BLaER1 treated with 17β-estradiol and CSF1 and Interleukin-3, amounts not matched to agents 10 nM and 100 nM (cell line): ENCODE measurements around the gene SLC22A5.

Experiments
- H3K27ac ChIP-seq, 11 experiments: shearing (Covaris generic); formaldehyde crosslinking; 2 replicates each; pipeline ENCODE4 v1.8.1; 2022
- H3K27me3 ChIP-seq, 11 experiments: shearing (Covaris generic); formaldehyde crosslinking; 2 replicates each; pipeline ENCODE4 v1.8.1; 2022
- H3K36me3 ChIP-seq, 11 experiments: shearing (Covaris generic); formaldehyde crosslinking; 2 replicates each; pipeline ENCODE4 v1.8.1; 2022
- H3K4me1 ChIP-seq, 10 experiments: shearing (Covaris generic); formaldehyde crosslinking; 2 replicates each; pipeline ENCODE4 v1.8.1; 2022
- H3K4me2 ChIP-seq, 11 experiments: shearing (Covaris generic); formaldehyde crosslinking; 2 replicates each; pipeline ENCODE4 v1.8.1; 2022
- H3K4me3 ChIP-seq, 10 experiments: shearing (Covaris generic); formaldehyde crosslinking; 2 replicates each; pipeline ENCODE4 v1.8.1; 2022
- H3K9ac ChIP-seq, 11 experiments: shearing (Covaris generic); formaldehyde crosslinking; 2 replicates each; pipeline ENCODE4 v1.8.1; 2022
- H3K9me3 ChIP-seq, 11 experiments: shearing (Covaris generic); formaldehyde crosslinking; replicated peaks in 1 of 11; 2 replicates each; pipeline ENCODE4 v1.8.1; 2022
- H4K20me1 ChIP-seq, 11 experiments: shearing (Covaris generic); formaldehyde crosslinking; 2 replicates each; pipeline ENCODE4 v1.8.1; 2022
- Cebpa-rat ChIP-seq, 11 experiments: shearing (Covaris generic); IDR thresholded peaks; 2 replicates each; pipeline ENCODE4 v1.8.1; 2022

SLC22A5 gene

DNA sequence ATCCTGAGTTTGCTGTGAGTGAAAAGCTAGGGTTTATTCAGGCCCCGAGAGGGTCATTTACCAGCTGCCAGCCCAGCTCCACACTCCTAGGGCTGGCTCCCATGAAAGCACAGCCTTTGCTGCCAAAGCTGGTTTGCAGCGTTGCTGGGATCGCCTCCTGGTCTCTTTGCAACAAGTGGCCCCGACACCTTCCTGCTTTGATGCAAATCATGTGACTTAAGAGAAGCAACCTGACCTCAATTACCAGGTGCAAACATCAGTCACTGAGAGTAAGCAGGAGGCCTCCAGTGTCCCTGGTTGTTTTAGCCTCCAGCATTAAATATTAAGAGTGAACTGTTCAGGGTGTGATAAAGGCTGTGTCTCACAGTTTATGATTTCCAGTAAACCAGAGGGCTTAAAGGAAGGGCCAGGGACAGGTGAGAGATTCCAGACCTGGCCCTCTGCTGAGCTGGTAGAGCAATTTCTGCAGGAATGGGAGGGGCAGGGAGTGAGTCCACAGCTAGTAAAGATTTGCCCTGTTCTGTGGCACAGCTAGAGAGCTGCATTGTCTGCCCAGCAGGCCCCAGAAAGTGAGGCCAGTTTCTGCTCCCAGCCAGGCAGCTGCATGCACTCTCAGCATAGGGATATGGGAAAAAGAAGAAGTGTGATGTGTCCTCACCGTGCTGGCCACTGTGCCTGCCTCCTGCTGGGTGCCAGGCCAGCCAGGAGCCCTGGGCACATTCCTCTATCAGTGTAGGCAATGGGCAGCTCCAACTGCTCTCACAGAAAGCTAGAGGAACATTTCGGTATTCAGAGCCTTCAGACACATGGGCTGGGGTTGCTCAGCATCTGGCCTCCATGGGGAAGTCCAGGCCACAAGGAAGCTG lies 58.0 kb downstream of the SLC22A5 start:
- Histone ChIP-seq H3K4me3 (peak overlapping the region in 6 of 10 experiments; percentile 67 to 87 (median 74); a peak in 10 of 20 replicates), H3K9ac (peak overlapping the region; percentile 76 to 99 (median 97)), H3K4me1 (peaks cover 82 to 100% (median 98%) of the 10 kb centered on the region in 10 experiments), H3K27ac (peak overlapping the region; percentile 86 to 100 (median 99)), H3K4me2 (peak overlapping the region; percentile 89 to 99 (median 93)), H4K20me1 (peaks cover 0 to 11% (median 0%) of the 10 kb centered on the region in 11 experiments; a peak in 1 of 22 replicates), H3K36me3 (peaks cover 0 to 49% (median 31%) of the 10 kb centered on the region in 11 experiments; a peak in 15 of 22 replicates), H3K27me3 (no peaks in the 10 kb centered on the region), H3K9me3 (no peaks in the 10 kb centered on the region)
- TF ChIP-seq Cebpa-rat (IDR thresholded peaks at IDR 0.05) = no peak

DNA sequence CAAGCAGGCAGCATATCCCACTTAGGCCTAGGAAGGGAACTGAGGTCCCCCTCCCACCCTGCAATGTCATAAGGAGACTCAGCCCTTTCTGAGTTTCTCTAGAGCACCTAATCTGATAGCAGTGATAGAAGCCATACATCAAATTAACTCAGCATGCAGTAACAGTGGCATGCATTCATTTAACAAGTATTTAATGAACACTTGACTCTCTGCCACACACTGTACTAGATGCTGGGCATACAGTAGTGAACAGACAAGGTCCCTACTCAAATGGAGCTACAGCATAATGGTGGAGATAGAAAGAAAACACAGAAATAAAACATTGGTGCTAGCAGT lies 58.6 kb downstream of the SLC22A5 start:
- Histone ChIP-seq H3K9ac (peak overlapping the region; percentile 76 to 99 (median 97); a peak in 21 of 22 replicates), H3K36me3 (peaks cover 0 to 49% (median 30%) of the 10 kb centered on the region in 11 experiments; a peak in 15 of 22 replicates), H3K9me3 (no peaks in the 10 kb centered on the region), H3K4me2 (peak overlapping the region; percentile 89 to 99 (median 93)), H3K4me1 (peaks cover 82 to 100% (median 95%) of the 10 kb centered on the region in 10 experiments), H4K20me1 (peaks cover 0 to 5% (median 0%) of the 10 kb centered on the region in 11 experiments; a peak in 1 of 22 replicates), H3K4me3 (peak overlapping the region in 2 of 10 experiments; percentile 83 to 87; a peak in 2 of 20 replicates), H3K27me3 (no peaks in the 10 kb centered on the region), H3K27ac (peak overlapping the region; percentile 86 to 100 (median 99); a peak in 21 of 22 replicates)
- no peak for TF ChIP-seq Cebpa-rat (IDR thresholded peaks at IDR 0.05)

DNA sequence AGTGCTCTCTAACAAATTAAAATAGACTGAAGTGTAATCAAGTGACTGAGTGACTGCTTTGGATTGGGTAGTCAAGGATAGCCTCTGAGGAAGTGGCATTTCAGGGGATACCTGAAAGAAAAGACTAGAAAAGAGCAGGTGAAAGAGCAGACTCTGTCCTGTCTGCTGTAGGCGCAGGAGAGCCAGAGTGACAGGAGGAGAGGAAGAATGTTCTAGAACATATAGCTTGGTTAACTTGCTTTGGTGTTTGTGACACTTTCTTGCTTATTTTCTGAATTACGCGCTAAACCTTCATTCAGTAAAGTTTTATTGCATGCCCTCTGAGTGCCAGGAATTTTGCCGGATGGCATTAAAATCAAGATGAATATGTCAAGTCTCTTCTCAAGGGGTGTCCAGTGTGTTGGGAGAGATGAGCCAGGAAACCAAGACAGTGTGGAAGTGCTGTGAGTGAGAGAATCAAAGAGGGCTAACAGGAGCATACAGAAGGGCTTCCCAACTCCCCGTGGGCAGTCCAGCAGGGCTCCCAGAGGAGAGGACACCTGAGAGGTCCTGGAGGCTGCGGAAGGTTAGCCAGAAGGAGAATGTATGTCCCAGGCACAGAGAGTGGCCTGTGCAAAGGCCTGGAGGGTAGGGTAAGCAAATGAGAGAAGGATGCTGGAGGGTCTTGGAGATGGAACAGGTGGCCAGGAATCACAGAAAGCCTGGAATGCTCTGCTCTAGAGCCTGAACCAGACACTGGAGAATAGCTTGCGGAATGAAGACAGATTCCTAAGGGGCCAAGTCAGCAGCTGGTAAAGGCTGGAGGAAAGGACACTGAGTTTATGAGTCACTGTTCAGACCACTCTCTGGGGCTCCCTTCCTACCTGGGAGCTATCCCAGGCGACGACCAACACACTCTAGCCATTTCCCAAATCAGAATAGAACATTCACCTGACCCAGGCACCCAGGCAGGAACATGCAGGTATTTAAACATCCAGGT lies 59.3 kb downstream of the SLC22A5 start:
- no peaks in the 10 kb centered on the region for H4K20me1 ChIP-seq
- H3K27me3 ChIP-seq = no peaks in the 10 kb centered on the region
- peak overlapping the region; percentile 86 to 100 (median 99); a peak in 21 of 22 replicates for H3K27ac ChIP-seq
- H3K4me3 ChIP-seq = no peak overlapping the region
- peaks cover 82 to 98% (median 90%) of the 10 kb centered on the region in 10 experiments for H3K4me1 ChIP-seq
- H3K9me3 ChIP-seq = no peaks in the 10 kb centered on the region
- H3K36me3 ChIP-seq = peaks cover 0 to 49% (median 28%) of the 10 kb centered on the region in 11 experiments; a peak in 14 of 22 replicates
- TF ChIP-seq Cebpa-rat (IDR thresholded peaks at IDR 0.05) = no peak
- H3K9ac ChIP-seq = peak overlapping the region; percentile 4 to 99 (median 97); a peak in 19 of 22 replicates
- peak overlapping the region; percentile 89 to 99 (median 93) for H3K4me2 ChIP-seq

DNA sequence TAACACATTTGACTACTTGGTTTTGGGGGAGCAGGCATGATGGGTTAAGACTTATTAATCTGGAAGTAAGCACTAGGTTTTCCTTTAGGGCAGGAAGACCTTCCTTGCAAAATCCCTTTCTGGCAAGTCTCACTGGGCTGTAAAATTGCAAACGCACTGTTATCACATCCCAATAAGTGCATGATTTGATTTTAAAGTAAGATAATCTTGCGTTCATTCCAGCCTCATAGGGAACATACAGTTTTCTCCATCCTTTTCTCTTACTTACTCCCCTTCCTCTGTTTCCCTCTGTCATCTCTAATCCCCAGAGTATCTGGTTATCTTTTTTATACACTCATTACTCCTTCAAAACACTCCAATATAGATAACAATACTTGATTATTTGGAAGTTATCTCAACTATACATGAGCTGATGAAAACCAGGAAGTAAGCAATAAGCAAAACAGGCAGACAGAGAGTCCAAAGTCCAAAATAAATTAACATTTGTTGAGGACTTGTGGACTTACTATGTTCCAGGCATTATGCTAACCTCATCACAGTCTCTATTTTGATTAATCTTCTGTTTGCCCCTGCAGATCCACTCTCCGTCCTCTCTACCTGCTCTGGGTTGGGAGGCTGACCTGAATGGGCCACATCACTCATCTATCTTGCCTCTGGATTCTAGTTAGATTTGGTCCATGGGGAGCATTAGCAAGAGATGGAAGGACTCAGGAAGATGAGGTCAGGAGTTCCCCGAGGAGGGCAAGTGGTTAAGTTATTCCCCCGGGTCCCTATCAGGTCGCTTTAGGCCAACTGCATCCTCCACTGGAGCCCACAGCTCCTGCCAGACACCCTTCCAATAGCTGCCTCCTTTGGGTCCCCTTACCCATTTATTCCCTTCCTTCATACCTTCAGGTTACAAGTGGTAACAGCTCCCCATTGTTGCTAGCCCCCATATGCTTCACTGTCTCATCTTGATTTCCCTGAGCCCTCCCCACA lies 60.2 kb downstream of the SLC22A5 start:
- H3K4me3 ChIP-seq = 0 out of 20 replicates have a peak overlapping the region, but pooled peaks of 1 of the 10 experiments have one; percentile 10
- peak overlapping the region; percentile 89 to 99 (median 93) for H3K4me2 ChIP-seq
- peaks cover 82 to 98% (median 90%) of the 10 kb centered on the region in 10 experiments for H3K4me1 ChIP-seq
- H3K27me3 ChIP-seq = no peaks in the 10 kb centered on the region
- peak overlapping the region in 8 of 11 experiments; percentile 31 to 99 (median 98); a peak in 15 of 22 replicates for H3K9ac ChIP-seq
- no peaks in the 10 kb centered on the region for H4K20me1 ChIP-seq
- no peaks in the 10 kb centered on the region for H3K9me3 ChIP-seq
- peaks cover 0 to 49% (median 21%) of the 10 kb centered on the region in 11 experiments; a peak in 13 of 22 replicates for H3K36me3 ChIP-seq
- no peak for TF ChIP-seq Cebpa-rat (IDR thresholded peaks at IDR 0.05)
- peak overlapping the region; percentile 5 to 100 (median 99); a peak in 20 of 22 replicates for H3K27ac ChIP-seq

DNA sequence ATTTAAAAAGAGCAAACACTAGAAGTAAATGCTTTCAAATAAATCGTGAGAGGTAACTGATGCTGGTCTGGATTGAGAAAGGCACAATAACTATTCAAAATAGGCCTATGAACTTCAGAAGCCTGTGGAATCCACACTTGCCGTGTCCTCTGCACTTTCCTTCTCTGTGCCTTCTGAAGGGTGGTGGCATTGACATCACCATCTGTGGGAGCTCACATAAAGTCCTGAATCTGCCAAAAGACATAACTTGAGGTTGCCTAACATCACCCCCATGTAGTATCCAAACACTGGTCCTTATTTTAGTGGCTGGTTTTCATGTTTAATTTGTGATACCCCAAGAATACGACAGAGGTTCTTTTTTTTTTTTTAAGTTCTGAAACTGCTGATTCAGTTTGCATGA lies 61.2 kb downstream of the SLC22A5 start:
- Histone ChIP-seq H3K9ac (peak overlapping the region in 6 of 11 experiments; percentile 91 to 99 (median 99); a peak in 11 of 22 replicates), H3K4me3 (no peak overlapping the region), H3K9me3 (no peaks in the 10 kb centered on the region), H3K36me3 (peaks cover 0 to 46% (median 15%) of the 10 kb centered on the region in 11 experiments; a peak in 12 of 22 replicates), H4K20me1 (no peaks in the 10 kb centered on the region), H3K4me1 (peaks cover 87 to 98% (median 92%) of the 10 kb centered on the region in 10 experiments), H3K27me3 (no peaks in the 10 kb centered on the region), H3K27ac (peak overlapping the region in 9 of 11 experiments; percentile 98 to 100 (median 100); a peak in 18 of 22 replicates), H3K4me2 (peak overlapping the region; percentile 89 to 99 (median 93); a peak in 21 of 22 replicates)
- TF ChIP-seq Cebpa-rat (IDR thresholded peaks at IDR 0.05) = no peak

DNA sequence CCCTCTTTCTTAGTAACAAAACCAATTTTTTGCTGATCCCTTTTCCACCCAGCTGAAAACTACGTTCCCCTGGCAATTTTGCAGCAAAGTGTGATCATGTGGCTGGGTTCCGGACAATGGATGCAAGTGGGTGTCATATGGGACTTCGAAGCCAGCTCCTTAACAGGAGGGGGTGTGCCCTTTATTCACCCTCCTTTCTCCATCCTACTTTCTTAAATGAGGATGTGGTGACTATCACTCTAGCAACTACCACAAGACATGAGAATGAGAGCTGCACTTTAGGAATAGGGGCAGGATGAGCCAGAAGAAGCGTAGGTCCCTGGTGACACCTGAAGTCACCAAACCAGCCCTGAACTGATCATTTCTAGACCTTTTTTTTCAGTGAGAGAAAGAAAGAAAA lies 62.1 kb downstream of the SLC22A5 start:
- Histone ChIP-seq H3K27ac (peak overlapping the region in 9 of 11 experiments; percentile 98 to 100 (median 100); a peak in 17 of 22 replicates), H3K4me1 (peaks cover 90 to 100% (median 96%) of the 10 kb centered on the region in 10 experiments), H3K27me3 (no peaks in the 10 kb centered on the region), H3K36me3 (peaks cover 0 to 43% (median 15%) of the 10 kb centered on the region in 11 experiments; a peak in 11 of 22 replicates), H4K20me1 (no peaks in the 10 kb centered on the region), H3K4me2 (peak overlapping the region; percentile 89 to 99 (median 93)), H3K4me3 (no peak overlapping the region), H3K9ac (peak overlapping the region in 3 of 11 experiments; percentile 96 to 99 (median 99); a peak in 5 of 22 replicates), H3K9me3 (no peaks in the 10 kb centered on the region)
- no peak for TF ChIP-seq Cebpa-rat (IDR thresholded peaks at IDR 0.05)

DNA sequence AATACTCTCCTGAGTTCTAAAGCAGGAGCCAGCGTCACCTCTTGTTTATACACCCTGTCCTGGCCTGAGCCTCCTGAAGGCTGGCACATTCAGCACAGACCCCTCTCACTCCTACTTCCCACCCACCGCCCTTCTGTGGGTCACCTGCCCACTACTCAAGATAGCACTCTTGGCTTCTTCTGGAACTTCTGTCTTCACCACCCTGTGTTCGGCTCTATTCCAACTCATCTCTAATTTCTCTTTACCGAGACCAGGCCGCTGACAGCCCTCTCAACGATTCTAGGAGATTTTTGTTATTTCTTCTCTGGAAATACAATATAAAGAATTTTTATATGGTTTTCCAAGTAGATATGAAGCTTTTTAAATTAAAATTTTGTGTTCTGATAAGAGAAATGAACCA lies 63.6 kb downstream of the SLC22A5 start:
- peaks cover 0 to 43% (median 15%) of the 10 kb centered on the region in 11 experiments; a peak in 11 of 22 replicates for H3K36me3 ChIP-seq
- H3K27ac ChIP-seq = peak overlapping the region in 8 of 11 experiments; percentile 27 to 100 (median 100); a peak in 15 of 22 replicates
- peak overlapping the region in 5 of 11 experiments; percentile 14 to 98 (median 48); a peak in 9 of 22 replicates for H3K4me2 ChIP-seq
- H3K9me3 ChIP-seq = no peaks in the 10 kb centered on the region
- H4K20me1 ChIP-seq = no peaks in the 10 kb centered on the region
- no peak for TF ChIP-seq Cebpa-rat (IDR thresholded peaks at IDR 0.05)
- no peaks in the 10 kb centered on the region for H3K27me3 ChIP-seq
- peaks cover 89 to 100% (median 95%) of the 10 kb centered on the region in 10 experiments for H3K4me1 ChIP-seq
- H3K9ac ChIP-seq = peak overlapping the region in 1 of 11 experiments; percentile 16; a peak in 3 of 22 replicates
- no peak overlapping the region for H3K4me3 ChIP-seq
